Tibial nerve (tissue), 4 donors: ENCODE results near the gene IL6ST. TPM values are rescaled to one million over a fixed set of nuclear protein-coding genes. Genes with fewer than 3 reads are reported as not detected.

Experiments
- DNase-seq, 2 donors: peaks; one replicate each; pipeline ENCODE4 v3.0.0-alpha.2; 2019; ENCODE audit warnings: low spot score in 2 of 2
- H3K27ac ChIP-seq, 4 donors: fragments of 200-600 bp; sonication (generic) in 3 of 4; one replicate each; pipeline ENCODE4 v1.5.1; 2017 to 2019; ENCODE audit warnings: mild to moderate bottlenecking in 1 of 4
- H3K27me3 ChIP-seq, 2 donors: fragments of 200-600 bp; sonication (generic) in 1 of 2; one replicate each; pipeline versions ENCODE4 v1.5.1 to v1.6.0; 2017 to 2019
- H3K36me3 ChIP-seq, 3 donors: fragments of 200-600 bp; sonication (generic); one replicate each; pipeline ENCODE4 v1.5.1; 2018 to 2019
- H3K4me1 ChIP-seq, 4 donors: fragments of 200-600 bp; sonication (generic) in 3 of 4; one replicate each; pipeline ENCODE4 v1.5.1; 2017 to 2019
- H3K4me3 ChIP-seq, 4 donors: fragments of 200-600 bp; sonication (generic) in 3 of 4; one replicate each; pipeline ENCODE4 v1.5.1; 2017 to 2019; ENCODE audit warnings: mild to moderate bottlenecking in 1 of 4, moderate library complexity in 1 of 4
- H3K9me3 ChIP-seq, 4 donors: fragments of 200-600 bp; sonication (generic) in 3 of 4; one replicate each; pipeline ENCODE4 v1.5.1; 2017 to 2019
- CTCF ChIP-seq, 5 experiments: fragments of 200-600 bp in 3 of 5; fragments of 450-650 bp in 2 of 5; sonication (generic) in 3 of 5; IDR thresholded peaks; one replicate each; pipeline ENCODE4 v1.5.1; 2016 to 2019; ENCODE audit warnings: antibody characterized with exemption in 5 of 5, mild to moderate bottlenecking in 3 of 5, moderate library complexity in 2 of 5
- EP300 ChIP-seq, 2 donors: sonication (generic); formaldehyde crosslinking; IDR thresholded peaks; one replicate each; pipeline ENCODE4 v1.6.1; 2017; ENCODE audit warnings: antibody characterized with exemption in 2 of 2, mild to moderate bottlenecking in 1 of 2
- POLR2A ChIP-seq, 2 donors: fragments of 450-650 bp; IDR thresholded peaks; one replicate each; pipeline ENCODE4 v1.6.1; 2017; ENCODE audit warnings: antibody characterized with exemption in 2 of 2, mild to moderate bottlenecking in 2 of 2, moderate library complexity in 2 of 2
- WGBS, 2 donors: methylation state at CpG; one replicate each; pipeline ENCODE4 v1.1.5; 2018; 5-methylcytosine and 5-hydroxymethylcytosine counted together
- total RNA-seq, 4 donors: library from RNA; depleted of rRNA; stranded (reverse); fragments of >200 nt; gene quantifications; one replicate each; pipeline ENCODE4 v1.1.0, GENCODE V29; 2016

Gene IL6ST
- total RNA-seq, 4 donors from 2014 or later, result 368 to 466 (median 413) TPM

GRCh38 chr5:55985181-55985580 lies 9.6 kb downstream of the IL6ST start:
- no peak overlapping the region for H3K4me3 ChIP-seq
- no peaks in the 10 kb centered on the region for H3K27me3 ChIP-seq
- no peak for DNase-seq
- H3K4me1 ChIP-seq, result peaks cover 0 to 84% (median 17%) of the 10 kb centered on the region in 4 donors
- WGBS, 2 donors, result 93 to 94% methylated on average over 6 of the region's 6 CpGs
- no peak overlapping the region for H3K27ac ChIP-seq
- peaks cover 0 to 24% (median 0%) of the 10 kb centered on the region in 3 donors for H3K36me3 ChIP-seq
- no peaks in the 10 kb centered on the region for H3K9me3 ChIP-seq
- TF ChIP-seq CTCF (IDR thresholded peaks at IDR 0.05) (no peak), POLR2A (IDR thresholded peaks at IDR 0.05) (no peak), EP300 (IDR thresholded peaks at IDR 0.05) (no peak)

- Histone ChIP-seq H3K36me3 (peaks cover 0 to 27% (median 0%) of the 10 kb centered on the region in 3 donors), H3K27me3 (no peaks in the 10 kb centered on the region), H3K4me3 (no peak overlapping the region), H3K9me3 (no peaks in the 10 kb centered on the region), H3K27ac (no peak overlapping the region), H3K4me1 (peaks cover 0 to 83% (median 13%) of the 10 kb centered on the region in 4 donors)
- TF ChIP-seq CTCF (IDR thresholded peaks at IDR 0.05) (no peak), POLR2A (IDR thresholded peaks at IDR 0.05) (no peak), EP300 (IDR thresholded peaks at IDR 0.05) (no peak)
- no peak for DNase-seq
- 82 to 91% methylated on average over 2 of the region's 2 CpGs for WGBS, 2 donors
Measured at GRCh38 chr5:55983986-55984385, 10.8 kb downstream of the IL6ST start.

GRCh38 chr5:55982957-55983381 lies 11.8 kb downstream of the IL6ST start:
- Histone ChIP-seq H3K4me3 (no peak overlapping the region), H3K27ac (no peak overlapping the region), H3K4me1 (peaks cover 0 to 83% (median 8%) of the 10 kb centered on the region in 4 donors), H3K9me3 (no peaks in the 10 kb centered on the region), H3K36me3 (peaks cover 0 to 32% (median 0%) of the 10 kb centered on the region in 3 donors), H3K27me3 (no peaks in the 10 kb centered on the region)
- 55 to 59% methylated on average over 5 of the region's 5 CpGs for WGBS, 2 donors
- TF ChIP-seq EP300 (IDR thresholded peaks at IDR 0.05), result no peak
- TF ChIP-seq CTCF (IDR thresholded peaks at IDR 0.05), result peak in 1 of 5 experiments; percentile 14
- no peak for DNase-seq

- no peaks in the 10 kb centered on the region for H3K27me3 ChIP-seq
- no peak overlapping the region for H3K27ac ChIP-seq
- peaks cover 0 to 47% (median 0%) of the 10 kb centered on the region in 4 donors for H3K4me1 ChIP-seq
- no peaks in the 10 kb centered on the region for H3K9me3 ChIP-seq
- no peak for TF ChIP-seq CTCF (IDR thresholded peaks at IDR 0.05)
- TF ChIP-seq EP300 (IDR thresholded peaks at IDR 0.05), result no peak
- no peak for TF ChIP-seq POLR2A (IDR thresholded peaks at IDR 0.05)
- H3K4me3 ChIP-seq, result no peak overlapping the region
- DNase-seq, result no peak
- 72 to 76% methylated on average over 4 of the region's 4 CpGs for WGBS, 2 donors
- H3K36me3 ChIP-seq, result peaks cover 0 to 74% (median 2%) of the 10 kb centered on the region in 3 donors
Measured at GRCh38 chr5:55973296-55973695, 21.5 kb downstream of the IL6ST start.

GRCh38 chr5:55969956-55970355 lies 24.8 kb downstream of the IL6ST start:
- 18% methylated on average over 1 of the region's 1 CpG for WGBS, 2 donors
- TF ChIP-seq EP300 (IDR thresholded peaks at IDR 0.05) (no peak), POLR2A (IDR thresholded peaks at IDR 0.05) (no peak), CTCF (IDR thresholded peaks at IDR 0.05) (no peak)
- Histone ChIP-seq H3K36me3 (peaks cover 0 to 65% (median under 1%) of the 10 kb centered on the region in 3 donors), H3K4me3 (no peak overlapping the region), H3K4me1 (peaks cover 0 to 29% (median 0%) of the 10 kb centered on the region in 4 donors), H3K9me3 (no peaks in the 10 kb centered on the region), H3K27me3 (no peaks in the 10 kb centered on the region), H3K27ac (no peak overlapping the region)
- no peak for DNase-seq
